Measurements from ENCODE around the gene TRMT44.
"Not testable (repeated sequence)": the region's sequence is repeated elsewhere in the genome, so short reads cannot be mapped to it uniquely, and the experiment has no call there.

TRMT44 gene

GRCh38 chr4:8407316-8407715 is 33.3 kb upstream of the TRMT44 start:
- no peak for DNase-seq

GRCh38 chr4:8407756-8408155 is 32.8 kb upstream of the TRMT44 start:
- no peak for DNase-seq

DNA sequence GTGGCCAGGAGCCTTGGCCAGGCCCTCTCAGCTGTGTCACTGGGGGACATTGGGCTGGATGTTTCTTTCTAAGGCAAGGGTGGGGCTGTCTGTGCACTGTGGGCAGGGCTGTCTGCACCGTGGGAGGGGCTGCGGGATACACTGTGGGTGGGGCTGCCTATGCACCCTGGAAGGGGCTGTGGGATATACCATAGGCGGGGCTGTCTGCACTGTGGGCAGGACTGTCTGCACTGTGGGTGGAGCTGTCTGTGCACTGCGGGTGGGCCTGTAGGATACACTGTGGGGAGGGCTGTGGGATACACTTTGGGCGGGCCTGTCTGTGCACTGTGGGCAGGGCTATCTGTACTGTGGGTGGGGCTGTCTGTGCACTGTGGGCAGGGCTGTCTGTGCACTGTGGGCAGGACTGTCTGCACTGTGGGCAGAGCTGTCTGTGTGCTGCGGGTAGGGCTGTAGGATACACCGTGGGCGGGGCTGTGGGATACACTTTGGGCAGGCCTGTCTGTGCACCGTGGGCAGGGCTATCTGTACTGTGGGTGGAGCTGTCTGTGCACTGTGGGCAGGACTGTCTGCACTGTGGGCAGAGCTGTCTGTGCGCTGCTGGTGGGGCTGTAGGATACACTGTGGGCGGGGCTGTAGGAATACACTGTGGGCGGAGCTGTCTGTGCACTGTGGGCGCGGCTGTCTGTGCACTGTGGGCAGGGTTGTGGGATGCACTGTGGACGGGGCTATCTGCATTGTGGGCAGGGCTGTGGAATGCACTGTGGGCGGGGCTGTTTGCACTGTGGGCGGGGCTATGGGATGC is 31.1 kb upstream of the TRMT44 start:
- DNase-seq, result no peak

GRCh38 chr4:8410066-8410625 is 30.4 kb upstream of the TRMT44 start:
- DNase-seq, result no peak

GRCh38 chr4:8410641-8411271 is 29.8 kb upstream of the TRMT44 start:
- DNase-seq, result peak; percentile 13

- no peak for DNase-seq
Measured at GRCh38 chr4:8411351-8412180, 29.0 kb upstream of the TRMT44 start.

- no peak for DNase-seq
Measured at GRCh38 chr4:8412288-8412687, 28.3 kb upstream of the TRMT44 start.

DNA sequence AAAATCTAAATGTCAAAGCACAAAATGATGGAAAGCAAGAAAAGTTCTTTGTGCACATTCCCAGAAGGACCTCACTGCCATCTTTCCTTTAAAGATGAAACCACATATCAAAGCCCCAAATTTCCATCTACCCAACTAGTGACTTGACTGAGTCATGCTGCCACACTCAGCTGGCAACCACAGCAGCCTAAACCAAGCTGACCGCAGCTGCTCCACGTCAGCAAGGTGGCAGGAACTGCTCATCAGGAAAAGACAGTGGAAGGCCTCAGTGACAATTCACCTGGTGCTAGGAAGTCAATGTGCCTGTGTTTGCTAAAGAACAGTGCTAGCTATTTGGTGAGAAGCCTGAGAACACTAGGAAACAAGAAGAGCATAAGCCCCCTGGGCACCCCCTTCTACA is 26.2 kb upstream of the TRMT44 start:
- DNase-seq, result no peak

DNA sequence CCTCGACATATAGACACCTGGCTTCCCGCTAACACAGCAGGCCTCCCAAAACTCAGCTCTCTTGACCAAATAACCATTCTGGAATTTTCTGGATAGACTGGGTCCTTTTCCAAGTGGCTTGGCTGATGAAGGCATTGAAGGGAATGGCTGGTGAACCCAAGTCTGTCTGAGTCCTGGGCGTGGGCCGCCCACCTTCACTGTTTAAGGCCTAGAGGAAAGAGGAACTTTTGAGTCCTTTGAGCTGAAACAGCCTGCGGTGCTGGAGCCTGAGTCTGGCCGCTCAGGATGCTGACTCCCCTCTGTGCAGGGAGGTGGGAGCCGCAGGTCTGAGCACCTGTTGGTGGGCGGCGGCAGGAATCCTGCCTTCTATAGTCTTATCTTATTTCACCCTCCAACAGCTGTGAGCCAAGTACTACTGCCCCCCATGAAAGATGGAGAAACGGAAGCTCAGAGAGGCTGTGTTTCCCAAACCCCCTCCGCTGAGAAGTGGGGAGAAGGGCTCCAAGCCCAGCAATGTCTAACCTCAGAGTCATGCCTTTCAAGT is 23.4 kb upstream of the TRMT44 start:
- no peak for DNase-seq

DNA sequence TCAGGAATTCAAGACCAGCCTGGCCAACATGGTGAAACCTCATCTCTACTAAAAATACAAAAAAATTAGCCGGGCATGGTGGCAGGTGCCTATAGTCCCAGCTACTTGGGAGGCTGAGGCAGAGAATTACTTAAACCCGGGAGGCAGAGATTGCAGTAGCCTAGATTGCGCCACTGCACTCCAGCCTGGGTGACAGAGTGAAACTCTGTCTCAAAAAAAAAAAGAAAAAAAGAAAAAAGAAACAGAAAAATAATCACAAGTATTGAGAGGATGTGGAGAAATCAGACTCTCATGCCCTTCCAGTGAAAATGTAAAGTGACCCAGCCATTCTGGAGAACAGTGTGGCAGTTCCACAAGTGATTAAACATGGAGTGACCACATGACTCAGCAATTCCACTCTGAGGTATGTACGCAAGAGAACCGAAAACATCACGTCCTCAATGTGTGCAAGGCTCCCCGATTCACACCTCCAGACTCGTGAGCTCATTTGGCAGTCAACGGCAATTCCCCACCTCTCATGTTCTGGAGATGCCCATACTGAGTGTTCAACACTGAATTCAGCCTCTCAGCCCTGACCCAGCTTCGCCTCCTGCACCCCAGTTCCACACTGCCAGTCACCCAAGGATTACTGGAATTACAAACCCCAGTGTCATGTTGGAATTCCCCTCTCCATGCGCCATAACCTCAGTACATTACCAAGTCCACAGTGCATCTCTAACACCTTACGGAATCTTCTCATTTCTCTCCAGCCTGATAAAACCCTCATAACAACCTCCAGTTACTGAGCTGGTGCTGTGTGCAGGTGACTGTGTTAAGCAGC is 21.1 kb upstream of the TRMT44 start:
- DNase-seq, result no peak

- not testable (repeated sequence) for DNase-seq
Measured at GRCh38 chr4:8420151-8420550, 20.4 kb upstream of the TRMT44 start.

- no peak for DNase-seq
Measured at GRCh38 chr4:8422327-8422726, 18.2 kb upstream of the TRMT44 start.

DNA sequence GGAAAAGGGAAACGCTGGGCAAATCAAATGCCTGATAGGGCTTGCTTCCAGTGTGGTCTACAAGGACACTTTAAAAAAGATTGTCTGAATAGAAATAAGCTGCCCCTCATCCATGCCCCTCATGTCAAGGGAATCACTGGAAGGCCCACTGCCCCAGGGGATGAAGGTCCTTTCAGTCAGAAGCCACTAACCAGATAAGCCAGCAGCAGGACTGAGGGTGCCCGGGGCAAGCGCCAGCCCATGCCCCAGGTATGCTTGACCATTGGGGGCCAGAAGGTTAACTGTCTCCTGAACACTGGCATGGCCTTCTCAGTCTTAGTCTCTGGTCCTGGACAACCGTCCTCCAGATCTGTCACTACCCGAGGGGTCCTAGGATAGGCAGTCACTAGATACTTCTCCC is 17.8 kb upstream of the TRMT44 start:
- DNase-seq, result no peak

DNA sequence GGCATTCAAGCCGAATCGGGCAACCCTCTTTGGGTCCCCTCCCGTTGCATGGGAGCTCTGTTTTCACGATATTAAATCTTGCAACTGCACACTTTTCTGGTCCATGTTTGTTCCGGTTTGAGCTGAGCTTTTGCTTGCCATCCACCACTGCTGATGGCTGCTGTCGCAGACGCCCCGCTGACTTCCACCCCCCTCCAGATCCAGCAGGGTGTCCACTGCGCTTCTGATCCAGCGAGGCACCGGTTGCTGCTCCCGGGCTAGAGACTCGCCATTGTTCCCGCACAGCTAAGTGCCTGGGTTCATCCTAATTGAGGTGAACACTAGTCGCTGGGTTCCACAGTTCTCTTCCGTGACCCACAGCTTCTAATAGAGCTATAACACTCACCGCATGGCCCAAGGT is 13.3 kb upstream of the TRMT44 start:
- DNase-seq, result no peak

DNA sequence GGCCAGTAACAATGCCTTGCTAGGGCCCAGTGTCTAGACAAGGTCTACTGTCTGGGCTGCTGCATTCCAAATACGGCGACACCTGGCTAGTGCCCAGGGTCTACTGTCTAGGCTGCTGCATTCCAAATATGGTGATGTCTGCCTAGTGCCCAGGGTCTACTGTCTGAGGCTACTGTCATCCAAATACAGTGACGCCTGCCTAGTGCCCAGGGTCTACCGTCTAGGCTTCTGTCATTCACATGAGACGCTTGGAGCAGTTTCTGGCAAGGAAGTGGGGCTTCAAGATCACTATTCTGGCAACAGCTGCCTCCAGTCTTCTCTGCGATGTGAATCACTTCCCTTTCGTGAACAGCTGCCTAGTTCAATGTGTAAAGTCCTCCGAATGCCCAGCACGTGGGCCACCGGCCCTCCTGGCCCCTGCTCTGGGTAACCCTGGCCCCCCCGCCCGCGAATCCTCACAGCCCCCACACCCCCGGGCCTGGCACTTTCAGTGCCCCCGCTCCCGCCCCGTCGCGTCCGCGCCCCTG is 12.8 kb upstream of the TRMT44 start:
- DNase-seq, result no peak

- peak; percentile 77 for DNase-seq
Measured at GRCh38 chr4:8428288-8429097, 12.1 kb upstream of the TRMT44 start.

DNA sequence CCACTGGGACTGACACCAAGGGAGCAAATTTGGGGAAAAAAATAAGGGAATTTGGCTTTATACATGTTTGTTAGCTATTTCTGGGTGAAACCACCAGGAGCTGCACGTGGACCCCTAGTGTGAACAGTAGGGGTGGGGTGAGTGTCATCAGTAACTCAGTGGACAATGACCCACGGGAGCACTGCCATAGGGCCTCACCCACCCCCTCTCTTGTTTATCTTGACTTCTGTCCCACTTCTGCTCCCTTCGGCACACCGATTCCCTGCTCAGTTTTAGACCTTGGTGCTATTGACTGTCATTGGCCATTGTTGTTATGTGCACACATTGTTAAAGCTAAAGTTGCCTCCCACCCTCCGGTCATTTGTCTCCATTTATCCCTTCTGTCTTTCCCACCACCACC is 9.0 kb upstream of the TRMT44 start:
- no peak for DNase-seq

DNA sequence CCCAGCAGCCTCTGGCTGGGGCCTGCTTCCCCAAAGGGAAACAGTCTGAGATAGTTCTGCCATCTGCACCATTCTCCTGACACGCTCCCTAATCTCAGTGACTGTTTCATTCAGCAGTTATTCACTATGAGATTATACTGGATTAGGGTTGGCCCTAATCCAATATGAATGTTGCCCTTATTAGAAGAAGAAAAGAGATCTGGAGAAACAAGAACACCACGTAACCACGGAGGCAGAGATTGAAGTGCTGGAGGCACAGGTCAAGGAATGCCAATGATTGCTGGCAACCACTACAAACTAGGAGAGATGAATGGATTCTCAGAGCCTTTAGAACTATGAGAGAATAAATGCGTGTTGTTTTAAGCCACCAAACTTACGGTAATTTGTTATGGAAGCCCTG is 7.4 kb upstream of the TRMT44 start:
- no peak for DNase-seq

DNA sequence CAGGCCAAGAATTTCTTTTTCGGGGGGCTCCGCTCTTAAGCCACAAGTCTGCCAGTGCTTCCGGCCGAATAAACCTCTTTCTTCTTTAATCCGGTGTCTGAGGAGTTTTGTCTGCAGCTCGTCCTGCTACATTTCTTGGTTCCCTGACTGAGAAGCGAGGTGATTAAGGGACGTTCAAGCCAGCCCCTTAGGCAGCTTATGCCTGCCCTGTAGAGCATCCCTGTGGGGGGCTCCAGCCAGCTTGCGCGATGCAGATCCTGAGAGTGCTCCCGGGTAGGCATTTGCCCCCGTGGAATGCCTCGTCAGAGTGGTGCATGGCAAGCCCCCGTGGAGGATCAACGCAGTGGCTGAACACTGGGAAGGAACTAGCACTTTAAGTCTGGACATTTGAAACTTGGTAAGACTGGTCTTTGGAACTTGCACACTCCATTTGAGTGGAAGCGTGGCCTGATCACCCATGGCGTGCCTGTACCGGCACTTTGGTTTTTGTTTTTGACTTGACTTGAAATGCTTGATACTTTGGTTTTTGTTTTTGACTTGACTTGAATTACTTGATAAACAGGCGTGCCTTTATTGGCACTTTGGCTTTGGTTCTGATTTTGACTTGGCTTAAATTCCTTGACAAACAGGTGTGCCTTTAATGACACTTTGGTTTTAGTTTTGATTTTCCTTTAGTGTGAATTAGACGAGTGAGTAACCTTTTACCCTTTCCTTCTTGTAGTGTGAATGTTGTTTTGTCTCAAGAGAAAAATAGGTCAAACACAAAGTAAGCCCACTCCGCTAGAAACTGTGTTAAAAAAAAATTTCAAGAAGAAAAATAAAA is 6.1 kb upstream of the TRMT44 start:
- DNase-seq, result no peak

DNA sequence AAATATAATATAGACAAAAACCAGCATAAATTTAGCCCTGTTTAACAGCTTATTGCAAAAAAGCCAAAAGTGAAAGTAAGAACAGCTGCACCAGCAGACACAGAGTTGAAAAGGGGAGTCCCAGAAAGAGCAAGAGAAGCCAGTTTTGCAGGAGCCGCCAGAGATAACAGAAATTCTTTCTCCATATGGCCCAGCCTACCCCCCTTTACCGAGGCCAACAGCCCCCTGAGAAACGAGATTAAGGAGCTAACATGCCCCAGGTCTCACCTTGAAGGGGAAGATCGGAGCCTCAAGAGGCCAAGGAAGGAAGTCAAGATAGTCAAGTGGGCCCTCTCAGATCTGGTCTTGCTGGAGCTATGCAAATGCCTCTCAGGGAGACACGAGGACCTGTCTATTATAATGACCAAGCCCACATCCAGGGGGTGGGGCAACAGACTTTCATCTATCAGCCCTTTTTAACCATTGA is 4.9 kb upstream of the TRMT44 start:
- DNase-seq, result no peak
